ENCODE data around the gene ARHGAP42. TPM values are rescaled to one million over a fixed set of nuclear protein-coding genes. Genes with fewer than 3 reads are reported as not detected.
A peak's percentile ranks its signal among the peaks of the same experiment; 100 is the strongest.

Gene ARHGAP42
- total and polyA plus RNA-seq, 2 of the 4 experiments (the other 2 are of a cell fraction): 2.9 to 7.3 TPM

GRCh38 chr11:100855466-100856067 is 168.5 kb downstream of the ARHGAP42 start:
- peaks cover 6 to 8% of the 10 kb centered on the region in 2 experiments for H3K79me1 ChIP-seq (ENCODE audit: low read depth in 1 of 2, low read length in 2 of 2)
- no peak overlapping the region for H2BK120ac ChIP-seq (ENCODE audit: low read depth, low read length)
- peaks cover 7% of the 10 kb centered on the region; the same call in 1 of the 2 replicates for H3K9me1 ChIP-seq (ENCODE audit: insufficient read depth, low read length)
- H3K9me3 ChIP-seq (ENCODE audit: control insufficient read depth, insufficient read depth, low read length): no peaks in the 10 kb centered on the region
- BruUV-seq (replicated peaks): no TSS peak
- no peak overlapping the region for H3K18ac ChIP-seq (ENCODE audit: low read depth, low read length)
- H2AFZ ChIP-seq (replicated peaks; ENCODE audit: low read length, poor library complexity): no peak overlapping the region
- no peak overlapping the region for H2AK5ac ChIP-seq (ENCODE audit: low read depth, low read length)
- no CpG with 5 or more reads among the region's 1 CpG for WGBS, 2 experiments (ENCODE audit: extremely low coverage in 2 of 2, insufficient read length in 1 of 2)
- H3K14ac ChIP-seq (replicated peaks; ENCODE audit: low read depth, low read length): no peak overlapping the region
- H3K27me3 ChIP-seq (ENCODE audit: control insufficient read depth, insufficient read depth, low read length): no peaks in the 10 kb centered on the region
- peak; percentile 54 for ATAC-seq (ENCODE audit: low read depth)
- intact Hi-C loops (cut with micrococcal nuclease) (loop anchor here (1.0 kb wide), 4 partner anchors 75 to 279 kb away; partner anchors contain the start of gene ARHGAP42), in situ Hi-C loops (cut with MboI; ENCODE audit: low sequenced_read_pairs) (loop anchor here (5.0 kb wide), 1 partner anchor 77 kb away; no protein-coding TSS in a partner anchor), dilution Hi-C loops (cut with HindIII; ENCODE audit: low sequenced_read_pairs, unreplicated experiment) (no loop called here)
- H3K36me3 ChIP-seq (ENCODE audit: control insufficient read depth, insufficient read depth, low read length): no peaks in the 10 kb centered on the region
- no peak overlapping the region for H4K5ac ChIP-seq (ENCODE audit: low read depth, low read length)
- no peaks in the 10 kb centered on the region for H4K20me1 ChIP-seq (ENCODE audit: insufficient read depth, low read length)
- no peak overlapping the region for H3K27ac ChIP-seq (ENCODE audit: insufficient read depth, low read length)
- no peak overlapping the region for H3K4me2 ChIP-seq (ENCODE audit: low read depth, low read length)
- TF ChIP-seq BHLHE40 (IDR thresholded peaks at IDR 0.05; ENCODE audit: low read depth, low read length): no peak
- peak; percentile 71 for TF ChIP-seq RAD21 (IDR thresholded peaks at IDR 0.05; ENCODE audit: low read length)
- peak; percentile 71 for TF ChIP-seq CTCF (conservative IDR thresholded peaks at IDR 0.05; ENCODE audit: low read depth, low read length)
- TF ChIP-seq SMC3 (IDR thresholded peaks at IDR 0.05; ENCODE audit: low read depth, low read length): peak; percentile 75
- no peak overlapping the region for H2AK9ac ChIP-seq (replicated peaks; ENCODE audit: low read depth, low read length, poor library complexity)
- no peak overlapping the region for H2BK5ac ChIP-seq (ENCODE audit: low read depth, low read length, poor library complexity, severe bottlenecking)
- CTCF ChIA-PET: interaction anchor here (0.8 kb wide), 1 partner anchor 277 kb away, joined by 3 read pairs; no protein-coding TSS in a partner anchor
- no peak overlapping the region for H4K8ac ChIP-seq (ENCODE audit: low read depth in 2 of 2, low read length in 2 of 2)
- H3K4ac ChIP-seq (ENCODE audit: low read depth, low read length): no peak overlapping the region
- peaks cover 2% of the 10 kb centered on the region for H3K4me1 ChIP-seq (ENCODE audit: control insufficient read depth, insufficient read depth, low read length)
- no peak overlapping the region for H2BK15ac ChIP-seq (ENCODE audit: low read depth, low read length)
- no peak overlapping the region for H3K4me3 ChIP-seq (ENCODE audit: insufficient read depth, low read depth, low read length)
- H3K9ac ChIP-seq (ENCODE audit: low read depth, low read length): no peak overlapping the region
- H2BK20ac ChIP-seq (ENCODE audit: low read depth, low read length): no peak overlapping the region
- H3K23ac ChIP-seq (ENCODE audit: low read depth, low read length): no peak overlapping the region
- DNase-seq: peak; percentile 68
- no peak overlapping the region for H3K56ac ChIP-seq (ENCODE audit: extremely low read depth, insufficient read depth, low read length)
- POLR2A ChIA-PET (ENCODE audit: unreplicated experiment): no interaction called here
- H4K91ac ChIP-seq (ENCODE audit: insufficient read depth, low read depth, low read length): no peak overlapping the region

Data from IMR-90 (cell line).